Mesendoderm (in vitro differentiated cells): ENCODE data around the gene GABBR2.

Experiments used
- DNase-seq: peaks from one replicate; pipeline ENCODE4 v3.0.0; 2013
- H2AK5ac ChIP-seq: 2 replicates; pipeline ENCODE4 v1.6.1; 2013; ENCODE audit warnings: low read length, inconsistent platforms
- H2BK120ac ChIP-seq: 2 replicates; pipeline ENCODE4 v1.6.1; 2013; ENCODE audit warnings: low read depth, mild to moderate bottlenecking, low read length, moderate library complexity, mixed read lengths
- H2BK15ac ChIP-seq: replicated peaks from 2 replicates; pipeline ENCODE4 v1.6.1; 2013; ENCODE audit warnings: low read depth, mild to moderate bottlenecking, moderate library complexity
- H2BK5ac ChIP-seq: 2 replicates; pipeline ENCODE4 v1.6.1; 2013; ENCODE audit warnings: low read length, inconsistent platforms
- H3K18ac ChIP-seq: 2 replicates; pipeline ENCODE4 v1.6.1; 2013; ENCODE audit warnings: mild to moderate bottlenecking, low read length, mixed read lengths
- H3K23ac ChIP-seq: one replicate; pipeline ENCODE4 v1.6.1; 2013; ENCODE audit warnings: low read length
- H3K27ac ChIP-seq: 2 replicates; pipeline ENCODE4 v1.5.1; 2013; ENCODE audit warnings: low read depth, mild to moderate bottlenecking, inconsistent platforms, low read length, moderate library complexity
- H3K27me3 ChIP-seq: 2 replicates; pipeline ENCODE4 v1.6.1; 2013; ENCODE audit warnings: low read length, control low read depth, mild to moderate bottlenecking, inconsistent platforms; ENCODE audit not compliant: insufficient read depth, poor library complexity
- H3K36me3 ChIP-seq: 2 replicates; pipeline ENCODE4 v1.6.1; 2013; ENCODE audit warnings: low read length, inconsistent platforms; ENCODE audit not compliant: control insufficient read depth, insufficient read depth
- H3K4ac ChIP-seq: one replicate; pipeline ENCODE4 v1.6.1; 2013; ENCODE audit warnings: low read depth, mild to moderate bottlenecking, low read length, moderate library complexity
- H3K4me1 ChIP-seq: 2 replicates; pipeline ENCODE4 v1.6.1; 2013; ENCODE audit warnings: low read depth, low read length, inconsistent platforms; ENCODE audit not compliant: control insufficient read depth
- H3K4me2 ChIP-seq: 2 replicates; pipeline ENCODE4 v1.6.1; 2013; ENCODE audit warnings: low read length
- H3K4me3 ChIP-seq: 2 replicates; pipeline ENCODE4 v1.5.1; 2013; ENCODE audit warnings: mild to moderate bottlenecking, low read length
- H3K56ac ChIP-seq: one replicate; pipeline ENCODE4 v1.6.1; 2013; ENCODE audit warnings: low read length
- H3K79me1 ChIP-seq: 2 replicates; pipeline ENCODE4 v1.6.1; 2013; ENCODE audit warnings: low read length, inconsistent platforms
- H3K79me2 ChIP-seq: 2 replicates; pipeline ENCODE4 v1.6.1; 2013; ENCODE audit warnings: mild to moderate bottlenecking, low read length; ENCODE audit not compliant: control insufficient read depth, insufficient read depth
- H3K9ac ChIP-seq: 2 replicates; pipeline ENCODE4 v1.6.1; 2013; ENCODE audit warnings: low read length, inconsistent platforms
- H4K5ac ChIP-seq: one replicate; pipeline ENCODE4 v1.6.1; 2013; ENCODE audit warnings: low read length
- H4K8ac ChIP-seq: one replicate; pipeline ENCODE4 v1.6.1; 2013; ENCODE audit warnings: low read depth, mild to moderate bottlenecking, control low read depth, low read length, moderate library complexity
- WGBS: extraction: QIAGEN DNeasy Blood & Tissue Kit; methylation state at CpG from one replicate; pipeline ENCODE4 v1.1.7; 2013; ENCODE audit warnings: low lambda C conversion rate, missing lambda C conversion rate; ENCODE audit not compliant: insufficient coverage; ENCODE audit errors: extremely low coverage; 5-methylcytosine and 5-hydroxymethylcytosine counted together

Gene GABBR2

GRCh38 chr9:98331536-98332259 is 377.0 kb downstream of the GABBR2 start:
- DNase-seq: peak; percentile 40
- Histone ChIP-seq H4K8ac (no peak overlapping the region), H3K36me3 (no peaks in the 10 kb centered on the region), H3K4me3 (no peak overlapping the region), H2BK5ac (no peak overlapping the region), H2BK15ac (no peak overlapping the region), H3K56ac (no peak overlapping the region), H3K18ac (no peak overlapping the region), H3K23ac (no peak overlapping the region), H3K79me1 (no peaks in the 10 kb centered on the region), H3K27ac (no peak overlapping the region), H3K27me3 (no peaks in the 10 kb centered on the region), H3K79me2 (no peaks in the 10 kb centered on the region), H4K5ac (no peak overlapping the region), H3K9ac (no peak overlapping the region), H2AK5ac (no peak overlapping the region), H2BK120ac (no peak overlapping the region), H3K4me2 (no peak overlapping the region), H3K4ac (no peak overlapping the region), H3K4me1 (no peaks in the 10 kb centered on the region)
- WGBS: no CpG with 5 or more reads among the region's 6 CpGs

GRCh38 chr9:98330831-98331230 is 377.9 kb downstream of the GABBR2 start:
- H3K27ac ChIP-seq: no peak overlapping the region
- H3K4me3 ChIP-seq: no peak overlapping the region
- no CpG with 5 or more reads among the region's 6 CpGs for WGBS
- DNase-seq: no peak
- H4K8ac ChIP-seq: no peak overlapping the region
- H3K4me1 ChIP-seq: no peaks in the 10 kb centered on the region
- no peaks in the 10 kb centered on the region for H3K79me2 ChIP-seq
- H3K9ac ChIP-seq: no peak overlapping the region
- no peaks in the 10 kb centered on the region for H3K79me1 ChIP-seq
- H3K4ac ChIP-seq: no peak overlapping the region
- no peak overlapping the region for H3K18ac ChIP-seq
- no peak overlapping the region for H4K5ac ChIP-seq
- H2BK15ac ChIP-seq: no peak overlapping the region
- H3K27me3 ChIP-seq: no peaks in the 10 kb centered on the region
- no peaks in the 10 kb centered on the region for H3K36me3 ChIP-seq
- no peak overlapping the region for H3K4me2 ChIP-seq
- H3K56ac ChIP-seq: no peak overlapping the region
- H2BK120ac ChIP-seq: no peak overlapping the region
- H2AK5ac ChIP-seq: no peak overlapping the region
- H3K23ac ChIP-seq: no peak overlapping the region
- H2BK5ac ChIP-seq: no peak overlapping the region

GRCh38 chr9:98329904-98330303 is 378.8 kb downstream of the GABBR2 start:
- WGBS: no CpG with 5 or more reads among the region's 4 CpGs

GRCh38 chr9:98329281-98329680 is 379.5 kb downstream of the GABBR2 start:
- H3K4ac ChIP-seq: no peak overlapping the region
- no peak overlapping the region for H3K18ac ChIP-seq
- H2AK5ac ChIP-seq: no peak overlapping the region
- whole genome bisulfite sequencing: no CpG with 5 or more reads among the region's 6 CpGs
- H2BK15ac ChIP-seq: no peak overlapping the region
- no peaks in the 10 kb centered on the region for H3K79me2 ChIP-seq
- H4K8ac ChIP-seq: no peak overlapping the region
- no peaks in the 10 kb centered on the region for H3K36me3 ChIP-seq
- DNase-seq: no peak
- H3K4me2 ChIP-seq: no peak overlapping the region
- no peaks in the 10 kb centered on the region for H3K79me1 ChIP-seq
- H3K9ac ChIP-seq: no peak overlapping the region
- no peak overlapping the region for H3K4me3 ChIP-seq
- H4K5ac ChIP-seq: no peak overlapping the region
- H3K4me1 ChIP-seq: no peaks in the 10 kb centered on the region
- no peak overlapping the region for H3K23ac ChIP-seq
- no peak overlapping the region for H2BK5ac ChIP-seq
- no peak overlapping the region for H3K56ac ChIP-seq
- H2BK120ac ChIP-seq: no peak overlapping the region
- H3K27ac ChIP-seq: no peak overlapping the region
- H3K27me3 ChIP-seq: no peaks in the 10 kb centered on the region

More at GRCh38 chr9:98329904-98330303, 378.8 kb downstream of the GABBR2 start:
- Histone ChIP-seq H3K27me3 (no peaks in the 10 kb centered on the region), H2AK5ac (no peak overlapping the region), H3K36me3 (no peaks in the 10 kb centered on the region), H3K79me2 (no peaks in the 10 kb centered on the region), H3K4ac (no peak overlapping the region), H3K4me3 (no peak overlapping the region), H3K18ac (no peak overlapping the region), H3K23ac (no peak overlapping the region), H3K27ac (no peak overlapping the region), H2BK120ac (no peak overlapping the region), H4K5ac (no peak overlapping the region), H3K4me1 (no peaks in the 10 kb centered on the region), H2BK15ac (no peak overlapping the region), H3K9ac (no peak overlapping the region), H2BK5ac (no peak overlapping the region), H3K4me2 (no peak overlapping the region), H3K56ac (no peak overlapping the region), H3K79me1 (no peaks in the 10 kb centered on the region), H4K8ac (no peak overlapping the region)
- DNase-seq: no peak

GRCh38 chr9:98328770-98329169 is 380.0 kb downstream of the GABBR2 start:
- H3K4me2 ChIP-seq: no peak overlapping the region
- H3K9ac ChIP-seq: no peak overlapping the region
- H3K4me3 ChIP-seq: no peak overlapping the region
- H3K79me2 ChIP-seq: no peaks in the 10 kb centered on the region
- no peaks in the 10 kb centered on the region for H3K27me3 ChIP-seq
- no peaks in the 10 kb centered on the region for H3K79me1 ChIP-seq
- no peak overlapping the region for H4K8ac ChIP-seq
- no peak overlapping the region for H2AK5ac ChIP-seq
- no peak overlapping the region for H3K4ac ChIP-seq
- H3K36me3 ChIP-seq: no peaks in the 10 kb centered on the region
- H3K4me1 ChIP-seq: no peaks in the 10 kb centered on the region
- H2BK120ac ChIP-seq: no peak overlapping the region
- H3K23ac ChIP-seq: no peak overlapping the region
- H4K5ac ChIP-seq: no peak overlapping the region
- no peak overlapping the region for H2BK15ac ChIP-seq
- H2BK5ac ChIP-seq: no peak overlapping the region
- H3K18ac ChIP-seq: no peak overlapping the region
- no peak overlapping the region for H3K27ac ChIP-seq
- no peak for DNase-seq
- WGBS: no CpG with 5 or more reads among the region's 4 CpGs
- H3K56ac ChIP-seq: no peak overlapping the region

- DNase-seq: no peak
- no peak overlapping the region for H3K18ac ChIP-seq
- no peak overlapping the region for H2BK120ac ChIP-seq
- H4K8ac ChIP-seq: no peak overlapping the region
- no peak overlapping the region for H3K4me3 ChIP-seq
- H3K23ac ChIP-seq: no peak overlapping the region
- H3K4ac ChIP-seq: no peak overlapping the region
- no peak overlapping the region for H4K5ac ChIP-seq
- no peak overlapping the region for H2AK5ac ChIP-seq
- no peaks in the 10 kb centered on the region for H3K4me1 ChIP-seq
- no peak overlapping the region for H2BK15ac ChIP-seq
- H3K79me2 ChIP-seq: no peaks in the 10 kb centered on the region
- no CpG with 5 or more reads among the region's 7 CpGs for WGBS
- H3K27me3 ChIP-seq: no peaks in the 10 kb centered on the region
- H3K79me1 ChIP-seq: no peaks in the 10 kb centered on the region
- H2BK5ac ChIP-seq: no peak overlapping the region
- no peak overlapping the region for H3K27ac ChIP-seq
- H3K9ac ChIP-seq: no peak overlapping the region
- H3K56ac ChIP-seq: no peak overlapping the region
- no peaks in the 10 kb centered on the region for H3K36me3 ChIP-seq
- H3K4me2 ChIP-seq: no peak overlapping the region
These were observed 380.6 kb downstream of the GABBR2 start for GRCh38 chr9:98328141-98328540.
